VCaP (cell line): Measurements from ENCODE around the gene ALCAM.

Experiments used
- H3K27ac ChIP-seq: fragments of 450-650 bp; 2 replicates; pipeline ENCODE4 v1.5.1; 2017
- CTCF ChIP-seq: fragments of 450-650 bp; conservative IDR thresholded peaks from 2 replicates; pipeline ENCODE4 v1.5.1; 2017; ENCODE audit warnings: mild to moderate bottlenecking, moderate library complexity

The ALCAM gene

GRCh38 chr3:105431200-105431599 is 64.5 kb downstream of the ALCAM start:
- TF ChIP-seq CTCF: no peak
- no peak overlapping the region for H3K27ac ChIP-seq

- TF ChIP-seq CTCF: peak; percentile 22; the same call in 1 of the 2 replicates
- no peak overlapping the region for H3K27ac ChIP-seq
Observed at GRCh38 chr3:105435277-105435676, 68.6 kb downstream of the ALCAM start.

- no peak for TF ChIP-seq CTCF
- H3K27ac ChIP-seq: no peak overlapping the region
Observed at GRCh38 chr3:105436687-105437086, 70.0 kb downstream of the ALCAM start.

- H3K27ac ChIP-seq: no peak overlapping the region
- no peak for TF ChIP-seq CTCF
Observed at GRCh38 chr3:105440113-105440512, 73.4 kb downstream of the ALCAM start.

- TF ChIP-seq CTCF: no peak
- no peak overlapping the region for H3K27ac ChIP-seq
Observed at GRCh38 chr3:105444725-105445124, 78.0 kb downstream of the ALCAM start.

GRCh38 chr3:105448338-105448982 is 81.8 kb downstream of the ALCAM start:
- H3K27ac ChIP-seq: no peak overlapping the region
- TF ChIP-seq CTCF: no peak

GRCh38 chr3:105449414-105449813 is 82.7 kb downstream of the ALCAM start:
- no peak for TF ChIP-seq CTCF
- no peak overlapping the region for H3K27ac ChIP-seq
